ENCODE data around the gene ACTRT3. TPM values are rescaled to one million over a fixed set of nuclear protein-coding genes. Genes with fewer than 3 reads are reported as not detected.
A peak's percentile ranks its signal among the peaks of the same experiment; 100 is the strongest.

Gene ACTRT3
- total and polyA plus RNA-seq, 2 of the 13 experiments (the other 11 are each of a cell fraction or from before 2014, with no cell fraction given): 0.42 to 0.97 TPM

DNA sequence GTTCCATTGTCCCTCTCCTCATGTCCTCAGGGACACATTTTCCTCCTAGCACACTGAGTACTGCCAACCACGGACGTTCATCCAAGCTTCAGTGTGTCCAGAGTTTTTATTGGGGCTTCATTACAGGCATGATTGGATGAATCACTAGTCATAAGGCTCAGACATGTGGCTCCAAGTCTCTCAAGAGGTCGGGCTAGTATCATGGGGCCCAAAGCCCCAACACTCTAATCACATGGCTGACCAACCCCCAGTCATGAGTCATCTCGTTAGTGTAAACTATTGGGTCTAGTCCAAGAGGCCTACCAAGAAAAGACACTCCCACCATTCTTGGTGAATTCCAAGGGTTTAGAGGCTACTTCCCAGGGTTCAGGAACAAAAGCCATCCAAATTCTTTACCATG is 8.9 kb downstream of the ACTRT3 start:
- no peak for ATAC-seq
- Histone ChIP-seq H3K9ac (ENCODE audit: insufficient read depth, low read depth, low read length) (no peak overlapping the region), H3K4me1 (ENCODE audit: insufficient read depth, low read length) (peaks cover under 1% of the 10 kb centered on the region; the same call in 1 of the 2 replicates), H3K27me3 (ENCODE audit: control insufficient read depth in 1 of 2, insufficient read depth in 2 of 2, low read length in 2 of 2) (0 out of 5 replicates have a peak, but pooled peaks cover 0 to 4% of the 10 kb centered on the region in 2 experiments), H3K79me2 (ENCODE audit: insufficient read depth, low read length) (no peaks in the 10 kb centered on the region), H2AFZ (ENCODE audit: low read length) (no peak overlapping the region), H3K9me3 (ENCODE audit: low read length) (no peaks in the 10 kb centered on the region), H3K4me3 (replicated peaks in 1 of 3; ENCODE audit: insufficient read depth in 1 of 3, low read depth in 2 of 3, low read length in 3 of 3) (no peak overlapping the region), H3K4me2 (ENCODE audit: low read depth, low read length) (no peak overlapping the region), H4K20me1 (ENCODE audit: insufficient read depth, low read length) (no peaks in the 10 kb centered on the region), H3K27ac (ENCODE audit: extremely low read length, insufficient read depth, low read length) (no peak overlapping the region), H3K36me3 (replicated peaks in 1 of 2; ENCODE audit: control insufficient read depth in 1 of 2, insufficient read depth in 2 of 2, low read length in 2 of 2) (no peaks in the 10 kb centered on the region)
- ChIA-PET CTCF (ENCODE audit: low intra/inter-chr PET ratio, low total read pairs) (no interaction called here), POLR2A (no interaction called here)
- no TSS peak for BruUV-seq (replicated peaks)
- FAIRE-seq: no peak
- intact Hi-C loops (cut with micrococcal nuclease; ENCODE audit: unreplicated experiment): loop anchor here (5.0 to 10.0 kb wide), 3 partner anchors 98 to 264 kb away; partner anchors contain the start of gene MECOM
- 0% methylated on average over 2 of the region's 4 CpGs for WGBS (ENCODE audit: low lambda C conversion rate)
- DNase-seq (ENCODE audit: low spot score): no peak
- TF ChIP-seq FOSL2 (CRISPR knock-in tag; IDR thresholded peaks at IDR 0.05): peak; percentile 80
- TF ChIP-seq ZNF644 (CRISPR knock-in tag; IDR thresholded peaks at IDR 0.05; ENCODE audit: low read depth): peak; percentile 76; the same call in 1 of the 2 replicates
- TF ChIP-seq TSC22D2 (CRISPR knock-in tag; IDR thresholded peaks at IDR 0.05; ENCODE audit: borderline replicate concordance): no peak
- peak; percentile 29; the same call in 1 of the 2 replicates for TF ChIP-seq FOSL1 (CRISPR knock-in tag; IDR thresholded peaks at IDR 0.05; ENCODE audit: borderline replicate concordance)
- in situ Hi-C loops (cut with HindIII; ENCODE audit: extremely low pct_ligation_motif_present, low pct_unique_long_range_greater_than_20kb): no loop called here

GRCh38 chr3:169759256-169759655 is 10.1 kb downstream of the ACTRT3 start:
- no peak overlapping the region for H2AFZ ChIP-seq (ENCODE audit: low read length)
- no peak for DNase-seq (ENCODE audit: low spot score)
- ChIA-PET CTCF (ENCODE audit: low intra/inter-chr PET ratio, low total read pairs) (no interaction called here), POLR2A (no interaction called here)
- 26% methylated on average over 2 of the region's 2 CpGs for WGBS (ENCODE audit: low lambda C conversion rate)
- no peaks in the 10 kb centered on the region for H4K20me1 ChIP-seq (ENCODE audit: insufficient read depth, low read length)
- 0 out of 5 replicates have a peak, but pooled peaks cover 0 to 4% of the 10 kb centered on the region in 2 experiments for H3K27me3 ChIP-seq (ENCODE audit: control insufficient read depth in 1 of 2, insufficient read depth in 2 of 2, low read length in 2 of 2)
- FAIRE-seq: no peak
- no peaks in the 10 kb centered on the region for H3K9me3 ChIP-seq (ENCODE audit: low read length)
- H3K4me1 ChIP-seq (ENCODE audit: insufficient read depth, low read length): peaks cover 13% of the 10 kb centered on the region
- BruUV-seq (replicated peaks): no TSS peak
- H3K9ac ChIP-seq (ENCODE audit: insufficient read depth, low read depth, low read length): no peak overlapping the region
- H3K27ac ChIP-seq (ENCODE audit: extremely low read length, insufficient read depth, low read length): no peak overlapping the region
- no peaks in the 10 kb centered on the region for H3K79me2 ChIP-seq (ENCODE audit: insufficient read depth, low read length)
- TF ChIP-seq HOXD1 (CRISPR knock-in tag; IDR thresholded peaks at IDR 0.05): no peak
- no peak for TF ChIP-seq HCFC1 (IDR thresholded peaks at IDR 0.05; ENCODE audit: low read depth, low read length)
- TF ChIP-seq ZNF75D (CRISPR knock-in tag; IDR thresholded peaks at IDR 0.05; ENCODE audit: borderline replicate concordance): no peak
- no peak for TF ChIP-seq ZNF33B (CRISPR knock-in tag; IDR thresholded peaks at IDR 0.05)
- no peaks in the 10 kb centered on the region for H3K36me3 ChIP-seq (replicated peaks in 1 of 2; ENCODE audit: control insufficient read depth in 1 of 2, insufficient read depth in 2 of 2, low read length in 2 of 2)
- ATAC-seq: no peak
- intact Hi-C loops (cut with micrococcal nuclease; ENCODE audit: unreplicated experiment): no loop called here
- no peak overlapping the region for H3K4me2 ChIP-seq (ENCODE audit: low read depth, low read length)
- no peak overlapping the region for H3K4me3 ChIP-seq (replicated peaks in 1 of 3; ENCODE audit: insufficient read depth in 1 of 3, low read depth in 2 of 3, low read length in 3 of 3)
- in situ Hi-C loops (cut with HindIII; ENCODE audit: extremely low pct_ligation_motif_present, low pct_unique_long_range_greater_than_20kb): no loop called here
